GM23338 (cell line): Measurements from ENCODE around the gene PACS2. TPM values are rescaled to one million over a fixed set of nuclear protein-coding genes. Genes with fewer than 3 reads are reported as not detected.

Experiments used
- ATAC-seq: fragments of 200-7000 bp; cut with Tn5 transposase; 3 replicates; pipeline ENCODE4 v1.9.1; 2020
- DNase-seq: peaks from one replicate; pipeline ENCODE4 v3.0.0-alpha.2; 2015; ENCODE audit warnings: low spot score
- H2AFZ ChIP-seq: fragments of 200-600 bp; sonication (generic); 2 replicates; pipeline ENCODE4 v1.8.0; 2016; ENCODE audit warnings: antibody characterized with exemption, mild to moderate bottlenecking, moderate library complexity
- H3F3A ChIP-seq: fragments of 200-600 bp; sonication (generic); replicated peaks from 2 replicates; pipeline ENCODE4 v1.8.0; 2017; ENCODE audit warnings: antibody characterized with exemption, mixed run types, low read depth
- H3K27ac ChIP-seq: fragments of 200-600 bp; sonication (generic); 2 replicates; pipeline ENCODE4 v1.6.1; 2016; ENCODE audit warnings: low read depth
- H3K27me3 ChIP-seq: fragments of 200-600 bp; sonication (generic); 2 replicates; pipeline ENCODE4 v1.8.0; 2016; ENCODE audit warnings: mild to moderate bottlenecking, mixed run types, moderate library complexity; ENCODE audit not compliant: insufficient read depth
- H3K36me3 ChIP-seq: fragments of 200-600 bp; sonication (generic); 2 replicates; pipeline ENCODE4 v1.8.0; 2016; ENCODE audit warnings: mild to moderate bottlenecking; ENCODE audit not compliant: insufficient read depth
- H3K4me1 ChIP-seq: fragments of 200-600 bp; sonication (generic); 2 replicates; pipeline ENCODE4 v1.8.0; 2016; ENCODE audit warnings: mild to moderate bottlenecking, moderate library complexity; ENCODE audit not compliant: insufficient read depth
- H3K4me2 ChIP-seq: fragments of 200-600 bp; sonication (generic); 2 replicates; pipeline ENCODE4 v1.7.1; 2017; ENCODE audit warnings: mixed run types
- H3K4me3 ChIP-seq: fragments of 200-600 bp; sonication (generic); 2 replicates; pipeline ENCODE4 v1.6.1; 2016; ENCODE audit warnings: mixed run types
- H3K79me2 ChIP-seq: fragments of 200-600 bp; sonication (generic); replicated peaks from 2 replicates; pipeline ENCODE4 v1.8.0; 2017; ENCODE audit warnings: mild to moderate bottlenecking; ENCODE audit not compliant: insufficient read depth
- H3K9me2 ChIP-seq: fragments of 200-600 bp; sonication (generic); 2 replicates; pipeline ENCODE4 v1.8.0; 2017; ENCODE audit not compliant: insufficient read depth
- H4K20me1 ChIP-seq: fragments of 200-600 bp; sonication (generic); replicated peaks from 2 replicates; pipeline ENCODE4 v1.8.0; 2017; ENCODE audit warnings: mild to moderate bottlenecking; ENCODE audit not compliant: insufficient read depth
- H3K27ac Mint-ChIP-seq: 2 replicates; pipeline ENCODE4 v1.8.0; 2020; ENCODE audit warnings: inconsistent platforms, mild to moderate bottlenecking, moderate library complexity, mixed read lengths
- H3K27me3 Mint-ChIP-seq: 3 replicates; pipeline ENCODE4 v1.8.0; 2022; ENCODE audit warnings: low read depth, mild to moderate bottlenecking, moderate library complexity, mixed read lengths, inconsistent platforms; ENCODE audit not compliant: insufficient read depth, poor library complexity
- H3K36me3 Mint-ChIP-seq: 3 replicates; pipeline ENCODE4 v1.8.0; 2021; ENCODE audit warnings: low read depth, mild to moderate bottlenecking, inconsistent platforms, moderate library complexity, mixed read lengths
- H3K4me1 Mint-ChIP-seq: 3 replicates; pipeline ENCODE4 v1.8.0; 2020; ENCODE audit warnings: mild to moderate bottlenecking, inconsistent platforms, mixed read lengths
- H3K4me3 Mint-ChIP-seq: 3 replicates; pipeline ENCODE4 v1.8.0; 2021; ENCODE audit warnings: moderate library complexity, mild to moderate bottlenecking, inconsistent platforms, mixed read lengths
- H3K9me3 Mint-ChIP-seq: 3 replicates; pipeline ENCODE4 v1.8.0; 2020; ENCODE audit warnings: moderate library complexity, mild to moderate bottlenecking, inconsistent platforms, mixed read lengths
- CREB1 ChIP-seq: fragments of 250-450 bp; sonication (Bioruptor Pico); IDR thresholded peaks from 2 replicates; pipeline ENCODE4 v1.5.0; 2020; ENCODE audit warnings: low read depth, mild to moderate bottlenecking, moderate library complexity
- EZH2 ChIP-seq: fragments of 200-600 bp; sonication (generic); IDR thresholded peaks from one replicate; pipeline ENCODE4 v1.8.0; 2017; ENCODE audit warnings: antibody characterized with exemption, mild to moderate bottlenecking, low read depth; ENCODE audit not compliant: unreplicated experiment
- EZH2phosphoT487 ChIP-seq: fragments of 200-600 bp; sonication (generic); IDR thresholded peaks from one replicate; pipeline ENCODE4 v1.8.1; 2018; ENCODE audit warnings: antibody characterized with exemption; ENCODE audit not compliant: unreplicated experiment
- JUNB ChIP-seq: IDR thresholded peaks from one replicate; pipeline ENCODE4 v1.6.1; 2016; ENCODE audit warnings: antibody characterized with exemption; ENCODE audit not compliant: unreplicated experiment
- NANOG ChIP-seq: IDR thresholded peaks from 2 replicates; pipeline ENCODE4 v1.6.1; 2016; ENCODE audit warnings: antibody characterized with exemption, borderline replicate concordance
- POLR2AphosphoS5 ChIP-seq: IDR thresholded peaks from 2 replicates; pipeline ENCODE4 v1.6.1; 2016; ENCODE audit warnings: antibody characterized with exemption, low read depth
- STAT1 ChIP-seq: IDR thresholded peaks from one replicate; pipeline ENCODE4 v1.6.1; 2016; ENCODE audit warnings: antibody characterized with exemption; ENCODE audit not compliant: unreplicated experiment
- ZNF114 ChIP-seq: fragments of 250-450 bp; sonication (Bioruptor Pico); IDR thresholded peaks from 2 replicates; pipeline ENCODE4 v1.5.0; 2020; ENCODE audit warnings: mild to moderate bottlenecking, moderate library complexity
- ZNF331 ChIP-seq: fragments of 250-450 bp; sonication (Bioruptor Pico); IDR thresholded peaks from 2 replicates; pipeline ENCODE4 v1.5.0; 2020; ENCODE audit warnings: low read depth, mild to moderate bottlenecking, moderate library complexity
- polyA plus RNA-seq: library from polyadenylated mRNA; unstranded; fragments of >200 nt; fragmentation: Nextera tagmentation; extraction: Ambion mirVana; gene quantifications from 2 replicates; pipeline ENCODE4 v1.2.1, GENCODE V29; 2016
- total RNA-seq: library from RNA; depleted of rRNA; stranded (reverse); fragments of >200 nt; shearing (Covaris generic); gene quantifications from 2 replicates; pipeline ENCODE4 v1.2.3, GENCODE V29; 2014
- TF ChIP-seq, protein P1 (sequence below), 2 experiments: fragments of 200-600 bp in 1 of 2; sonication (generic) in 1 of 2; conservative IDR thresholded peaks; 2 replicates each; pipeline versions ENCODE4 v1.5.1 to v1.6.1; 2016 to 2017; ENCODE audit warnings: antibody characterized with exemption in 2 of 2, low read depth in 2 of 2, mild to moderate bottlenecking in 2 of 2, moderate library complexity in 1 of 2
- TF ChIP-seq, protein P2 (sequence below): fragments of 250-450 bp; sonication (Bioruptor Pico); IDR thresholded peaks from 2 replicates; pipeline ENCODE4 v1.5.0; 2020; ENCODE audit warnings: mild to moderate bottlenecking, moderate library complexity
- TF ChIP-seq, protein P3 (sequence below): IDR thresholded peaks from one replicate; pipeline ENCODE4 v1.6.1; 2018; ENCODE audit warnings: antibody characterized with exemption; ENCODE audit not compliant: unreplicated experiment
- TF ChIP-seq, protein P4 (sequence below): IDR thresholded peaks from 2 replicates; pipeline ENCODE4 v1.6.1; 2016; ENCODE audit warnings: antibody characterized with exemption

PACS2 gene
- total and polyA plus RNA-seq, 2 experiments from 2014 or later: 22.5 to 79.0 TPM

DNA sequence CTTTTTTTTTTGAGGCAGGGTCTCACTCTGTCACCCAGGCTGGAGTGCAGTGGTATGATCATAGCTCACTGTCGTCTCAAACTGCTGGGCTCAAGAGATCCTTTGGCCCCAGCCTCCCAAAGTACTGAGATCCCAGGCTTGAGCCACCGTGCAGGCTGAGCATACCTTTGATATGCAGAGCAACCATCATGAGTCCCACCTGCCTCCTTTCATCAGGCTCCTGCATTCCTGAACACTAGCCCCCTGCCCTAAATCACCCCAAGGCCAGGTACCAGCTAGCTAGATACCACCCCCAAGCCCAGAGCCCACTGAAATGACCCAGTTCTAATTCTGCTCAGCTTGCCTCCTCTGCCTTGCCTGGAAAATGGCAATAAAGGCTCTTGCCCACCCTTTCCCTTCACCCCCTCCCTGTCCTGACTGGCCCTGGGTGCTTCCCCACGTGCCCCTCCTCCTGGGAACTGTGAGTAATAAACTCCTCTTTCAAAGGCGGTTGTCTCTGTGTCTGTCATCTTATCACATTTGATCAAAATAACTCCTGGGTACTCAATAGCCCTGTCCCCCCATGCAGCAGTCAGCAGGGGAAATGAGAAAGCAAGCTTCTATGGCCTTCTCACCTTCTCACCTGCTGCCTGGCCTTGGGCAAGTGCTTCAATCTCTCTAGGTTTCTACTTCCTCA lies 7.4 kb upstream of the PACS2 start:
- TF ChIP-seq STAT1: no peak
- no peak for TF ChIP-seq NANOG
- no peak for TF ChIP-seq CREB1
- TF ChIP-seq EZH2phosphoT487: no peak
- TF ChIP-seq, protein P1, sequence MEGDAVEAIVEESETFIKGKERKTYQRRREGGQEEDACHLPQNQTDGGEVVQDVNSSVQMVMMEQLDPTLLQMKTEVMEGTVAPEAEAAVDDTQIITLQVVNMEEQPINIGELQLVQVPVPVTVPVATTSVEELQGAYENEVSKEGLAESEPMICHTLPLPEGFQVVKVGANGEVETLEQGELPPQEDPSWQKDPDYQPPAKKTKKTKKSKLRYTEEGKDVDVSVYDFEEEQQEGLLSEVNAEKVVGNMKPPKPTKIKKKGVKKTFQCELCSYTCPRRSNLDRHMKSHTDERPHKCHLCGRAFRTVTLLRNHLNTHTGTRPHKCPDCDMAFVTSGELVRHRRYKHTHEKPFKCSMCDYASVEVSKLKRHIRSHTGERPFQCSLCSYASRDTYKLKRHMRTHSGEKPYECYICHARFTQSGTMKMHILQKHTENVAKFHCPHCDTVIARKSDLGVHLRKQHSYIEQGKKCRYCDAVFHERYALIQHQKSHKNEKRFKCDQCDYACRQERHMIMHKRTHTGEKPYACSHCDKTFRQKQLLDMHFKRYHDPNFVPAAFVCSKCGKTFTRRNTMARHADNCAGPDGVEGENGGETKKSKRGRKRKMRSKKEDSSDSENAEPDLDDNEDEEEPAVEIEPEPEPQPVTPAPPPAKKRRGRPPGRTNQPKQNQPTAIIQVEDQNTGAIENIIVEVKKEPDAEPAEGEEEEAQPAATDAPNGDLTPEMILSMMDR (conservative IDR thresholded peaks at IDR 0.05; ENCODE audit: low read depth in 2 of 2): no peak
- TF ChIP-seq, protein P2, sequence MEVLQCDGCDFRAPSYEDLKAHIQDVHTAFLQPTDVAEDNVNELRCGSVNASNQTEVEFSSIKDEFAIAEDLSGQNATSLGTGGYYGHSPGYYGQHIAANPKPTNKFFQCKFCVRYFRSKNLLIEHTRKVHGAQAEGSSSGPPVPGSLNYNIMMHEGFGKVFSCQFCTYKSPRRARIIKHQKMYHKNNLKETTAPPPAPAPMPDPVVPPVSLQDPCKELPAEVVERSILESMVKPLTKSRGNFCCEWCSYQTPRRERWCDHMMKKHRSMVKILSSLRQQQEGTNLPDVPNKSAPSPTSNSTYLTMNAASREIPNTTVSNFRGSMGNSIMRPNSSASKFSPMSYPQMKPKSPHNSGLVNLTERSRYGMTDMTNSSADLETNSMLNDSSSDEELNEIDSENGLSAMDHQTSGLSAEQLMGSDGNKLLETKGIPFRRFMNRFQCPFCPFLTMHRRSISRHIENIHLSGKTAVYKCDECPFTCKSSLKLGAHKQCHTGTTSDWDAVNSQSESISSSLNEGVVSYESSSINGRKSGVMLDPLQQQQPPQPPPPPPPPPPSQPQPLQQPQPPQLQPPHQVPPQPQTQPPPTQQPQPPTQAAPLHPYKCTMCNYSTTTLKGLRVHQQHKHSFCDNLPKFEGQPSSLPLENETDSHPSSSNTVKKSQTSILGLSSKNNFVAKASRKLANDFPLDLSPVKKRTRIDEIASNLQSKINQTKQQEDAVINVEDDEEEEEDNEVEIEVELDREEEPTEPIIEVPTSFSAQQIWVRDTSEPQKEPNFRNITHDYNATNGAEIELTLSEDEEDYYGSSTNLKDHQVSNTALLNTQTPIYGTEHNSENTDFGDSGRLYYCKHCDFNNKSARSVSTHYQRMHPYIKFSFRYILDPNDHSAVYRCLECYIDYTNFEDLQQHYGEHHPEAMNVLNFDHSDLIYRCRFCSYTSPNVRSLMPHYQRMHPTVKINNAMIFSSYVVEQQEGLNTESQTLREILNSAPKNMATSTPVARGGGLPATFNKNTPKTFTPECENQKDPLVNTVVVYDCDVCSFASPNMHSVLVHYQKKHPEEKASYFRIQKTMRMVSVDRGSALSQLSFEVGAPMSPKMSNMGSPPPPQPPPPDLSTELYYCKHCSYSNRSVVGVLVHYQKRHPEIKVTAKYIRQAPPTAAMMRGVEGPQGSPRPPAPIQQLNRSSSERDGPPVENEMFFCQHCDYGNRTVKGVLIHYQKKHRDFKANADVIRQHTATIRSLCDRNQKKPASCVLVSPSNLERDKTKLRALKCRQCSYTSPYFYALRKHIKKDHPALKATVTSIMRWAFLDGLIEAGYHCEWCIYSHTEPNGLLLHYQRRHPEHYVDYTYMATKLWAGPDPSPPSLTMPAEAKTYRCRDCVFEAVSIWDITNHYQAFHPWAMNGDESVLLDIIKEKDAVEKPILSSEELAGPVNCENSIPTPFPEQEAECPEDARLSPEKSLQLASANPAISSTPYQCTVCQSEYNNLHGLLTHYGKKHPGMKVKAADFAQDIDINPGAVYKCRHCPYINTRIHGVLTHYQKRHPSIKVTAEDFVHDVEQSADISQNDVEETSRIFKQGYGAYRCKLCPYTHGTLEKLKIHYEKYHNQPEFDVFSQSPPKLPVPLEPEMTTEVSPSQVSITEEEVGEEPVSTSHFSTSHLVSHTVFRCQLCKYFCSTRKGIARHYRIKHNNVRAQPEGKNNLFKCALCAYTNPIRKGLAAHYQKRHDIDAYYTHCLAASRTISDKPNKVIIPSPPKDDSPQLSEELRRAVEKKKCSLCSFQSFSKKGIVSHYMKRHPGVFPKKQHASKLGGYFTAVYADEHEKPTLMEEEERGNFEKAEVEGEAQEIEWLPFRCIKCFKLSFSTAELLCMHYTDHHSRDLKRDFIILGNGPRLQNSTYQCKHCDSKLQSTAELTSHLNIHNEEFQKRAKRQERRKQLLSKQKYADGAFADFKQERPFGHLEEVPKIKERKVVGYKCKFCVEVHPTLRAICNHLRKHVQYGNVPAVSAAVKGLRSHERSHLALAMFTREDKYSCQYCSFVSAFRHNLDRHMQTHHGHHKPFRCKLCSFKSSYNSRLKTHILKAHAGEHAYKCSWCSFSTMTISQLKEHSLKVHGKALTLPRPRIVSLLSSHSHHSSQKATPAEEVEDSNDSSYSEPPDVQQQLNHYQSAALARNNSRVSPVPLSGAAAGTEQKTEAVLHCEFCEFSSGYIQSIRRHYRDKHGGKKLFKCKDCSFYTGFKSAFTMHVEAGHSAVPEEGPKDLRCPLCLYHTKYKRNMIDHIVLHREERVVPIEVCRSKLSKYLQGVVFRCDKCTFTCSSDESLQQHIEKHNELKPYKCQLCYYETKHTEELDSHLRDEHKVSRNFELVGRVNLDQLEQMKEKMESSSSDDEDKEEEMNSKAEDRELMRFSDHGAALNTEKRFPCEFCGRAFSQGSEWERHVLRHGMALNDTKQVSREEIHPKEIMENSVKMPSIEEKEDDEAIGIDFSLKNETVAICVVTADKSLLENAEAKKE (CRISPR knock-in tag): no peak
- no peak for TF ChIP-seq ZNF114 (CRISPR knock-in tag)
- TF ChIP-seq POLR2AphosphoS5: no peak
- no peak for TF ChIP-seq ZNF331 (CRISPR knock-in tag)
- no peak for TF ChIP-seq EZH2
- TF ChIP-seq, protein P3, sequence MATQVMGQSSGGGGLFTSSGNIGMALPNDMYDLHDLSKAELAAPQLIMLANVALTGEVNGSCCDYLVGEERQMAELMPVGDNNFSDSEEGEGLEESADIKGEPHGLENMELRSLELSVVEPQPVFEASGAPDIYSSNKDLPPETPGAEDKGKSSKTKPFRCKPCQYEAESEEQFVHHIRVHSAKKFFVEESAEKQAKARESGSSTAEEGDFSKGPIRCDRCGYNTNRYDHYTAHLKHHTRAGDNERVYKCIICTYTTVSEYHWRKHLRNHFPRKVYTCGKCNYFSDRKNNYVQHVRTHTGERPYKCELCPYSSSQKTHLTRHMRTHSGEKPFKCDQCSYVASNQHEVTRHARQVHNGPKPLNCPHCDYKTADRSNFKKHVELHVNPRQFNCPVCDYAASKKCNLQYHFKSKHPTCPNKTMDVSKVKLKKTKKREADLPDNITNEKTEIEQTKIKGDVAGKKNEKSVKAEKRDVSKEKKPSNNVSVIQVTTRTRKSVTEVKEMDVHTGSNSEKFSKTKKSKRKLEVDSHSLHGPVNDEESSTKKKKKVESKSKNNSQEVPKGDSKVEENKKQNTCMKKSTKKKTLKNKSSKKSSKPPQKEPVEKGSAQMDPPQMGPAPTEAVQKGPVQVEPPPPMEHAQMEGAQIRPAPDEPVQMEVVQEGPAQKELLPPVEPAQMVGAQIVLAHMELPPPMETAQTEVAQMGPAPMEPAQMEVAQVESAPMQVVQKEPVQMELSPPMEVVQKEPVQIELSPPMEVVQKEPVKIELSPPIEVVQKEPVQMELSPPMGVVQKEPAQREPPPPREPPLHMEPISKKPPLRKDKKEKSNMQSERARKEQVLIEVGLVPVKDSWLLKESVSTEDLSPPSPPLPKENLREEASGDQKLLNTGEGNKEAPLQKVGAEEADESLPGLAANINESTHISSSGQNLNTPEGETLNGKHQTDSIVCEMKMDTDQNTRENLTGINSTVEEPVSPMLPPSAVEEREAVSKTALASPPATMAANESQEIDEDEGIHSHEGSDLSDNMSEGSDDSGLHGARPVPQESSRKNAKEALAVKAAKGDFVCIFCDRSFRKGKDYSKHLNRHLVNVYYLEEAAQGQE: no peak
- no peak for TF ChIP-seq JUNB
- TF ChIP-seq, protein P4, sequence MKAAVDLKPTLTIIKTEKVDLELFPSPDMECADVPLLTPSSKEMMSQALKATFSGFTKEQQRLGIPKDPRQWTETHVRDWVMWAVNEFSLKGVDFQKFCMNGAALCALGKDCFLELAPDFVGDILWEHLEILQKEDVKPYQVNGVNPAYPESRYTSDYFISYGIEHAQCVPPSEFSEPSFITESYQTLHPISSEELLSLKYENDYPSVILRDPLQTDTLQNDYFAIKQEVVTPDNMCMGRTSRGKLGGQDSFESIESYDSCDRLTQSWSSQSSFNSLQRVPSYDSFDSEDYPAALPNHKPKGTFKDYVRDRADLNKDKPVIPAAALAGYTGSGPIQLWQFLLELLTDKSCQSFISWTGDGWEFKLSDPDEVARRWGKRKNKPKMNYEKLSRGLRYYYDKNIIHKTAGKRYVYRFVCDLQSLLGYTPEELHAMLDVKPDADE: no peak
- Histone ChIP-seq H3K4me3 (no peak overlapping the region), H3K27me3 (no peaks in the 10 kb centered on the region), H4K20me1 (no peaks in the 10 kb centered on the region; the same call in 1 of the 2 replicates), H3K27ac (no peak overlapping the region), H3K9me2 (no peaks in the 10 kb centered on the region), H3K79me2 (no peaks in the 10 kb centered on the region), H3K36me3 (no peaks in the 10 kb centered on the region), H3K4me1 (peaks cover 11% of the 10 kb centered on the region; the same call in 1 of the 2 replicates), H3K4me2 (0 out of 2 replicates have a peak overlapping the region, but pooled peaks have one; percentile 50), H2AFZ (no peak overlapping the region), H3F3A (no peaks in the 10 kb centered on the region)
- peak overlapping the region; percentile 13; the same call in 1 of the 2 replicates for H3K27ac Mint-ChIP-seq
- H3K9me3 Mint-ChIP-seq: no peaks in the 10 kb centered on the region
- H3K4me3 Mint-ChIP-seq: no peak overlapping the region
- no peaks in the 10 kb centered on the region for H3K36me3 Mint-ChIP-seq
- peaks cover 9% of the 10 kb centered on the region for H3K4me1 Mint-ChIP-seq
- H3K27me3 Mint-ChIP-seq: peaks cover 15% of the 10 kb centered on the region
- ATAC-seq (peak; percentile 77), DNase-seq (peak; percentile 68)
